Measurements from ENCODE around the gene ZNF804B.

ZNF804B gene

DNA sequence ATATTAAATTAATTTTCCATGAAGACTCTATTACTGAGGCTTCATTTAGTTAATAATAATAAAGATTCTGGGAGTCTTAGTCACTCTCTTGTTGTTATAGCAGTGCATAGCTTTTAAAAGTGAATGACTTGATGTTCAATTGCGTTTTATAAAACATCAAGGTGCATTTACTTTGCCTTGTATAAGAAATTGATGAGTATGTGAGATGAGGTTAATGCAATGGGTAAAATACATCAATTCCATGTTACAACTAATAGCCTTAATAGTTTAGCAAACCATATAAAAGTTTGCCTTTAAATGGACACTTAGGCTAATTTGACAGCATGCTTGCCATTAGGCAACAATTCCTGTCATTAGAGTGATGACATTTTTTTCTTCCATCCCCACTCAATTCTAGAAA is 209.7 kb downstream of the ZNF804B start:
- no peak for DNase-seq (ENCODE audit: extremely low read depth, low read depth)
- TF ChIP-seq, protein P1, sequence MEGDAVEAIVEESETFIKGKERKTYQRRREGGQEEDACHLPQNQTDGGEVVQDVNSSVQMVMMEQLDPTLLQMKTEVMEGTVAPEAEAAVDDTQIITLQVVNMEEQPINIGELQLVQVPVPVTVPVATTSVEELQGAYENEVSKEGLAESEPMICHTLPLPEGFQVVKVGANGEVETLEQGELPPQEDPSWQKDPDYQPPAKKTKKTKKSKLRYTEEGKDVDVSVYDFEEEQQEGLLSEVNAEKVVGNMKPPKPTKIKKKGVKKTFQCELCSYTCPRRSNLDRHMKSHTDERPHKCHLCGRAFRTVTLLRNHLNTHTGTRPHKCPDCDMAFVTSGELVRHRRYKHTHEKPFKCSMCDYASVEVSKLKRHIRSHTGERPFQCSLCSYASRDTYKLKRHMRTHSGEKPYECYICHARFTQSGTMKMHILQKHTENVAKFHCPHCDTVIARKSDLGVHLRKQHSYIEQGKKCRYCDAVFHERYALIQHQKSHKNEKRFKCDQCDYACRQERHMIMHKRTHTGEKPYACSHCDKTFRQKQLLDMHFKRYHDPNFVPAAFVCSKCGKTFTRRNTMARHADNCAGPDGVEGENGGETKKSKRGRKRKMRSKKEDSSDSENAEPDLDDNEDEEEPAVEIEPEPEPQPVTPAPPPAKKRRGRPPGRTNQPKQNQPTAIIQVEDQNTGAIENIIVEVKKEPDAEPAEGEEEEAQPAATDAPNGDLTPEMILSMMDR (IDR thresholded peaks at IDR 0.05; ENCODE audit: low read depth, low read length, missing control alignments): no peak

GRCh38 chr7:88985295-88985694 is 225.8 kb downstream of the ZNF804B start:
- TF ChIP-seq, protein P1 (IDR thresholded peaks at IDR 0.05; ENCODE audit: low read depth, low read length, missing control alignments): no peak
- H3K4me3 ChIP-seq (replicated peaks; ENCODE audit: low read depth, low read length): no peak overlapping the region
- no peak for DNase-seq (ENCODE audit: extremely low read depth, low read depth)

More for the DNA sequence above, 209.7 kb downstream of the ZNF804B start:
- H3K4me3 ChIP-seq (replicated peaks; ENCODE audit: low read depth, low read length): no peak overlapping the region

DNA sequence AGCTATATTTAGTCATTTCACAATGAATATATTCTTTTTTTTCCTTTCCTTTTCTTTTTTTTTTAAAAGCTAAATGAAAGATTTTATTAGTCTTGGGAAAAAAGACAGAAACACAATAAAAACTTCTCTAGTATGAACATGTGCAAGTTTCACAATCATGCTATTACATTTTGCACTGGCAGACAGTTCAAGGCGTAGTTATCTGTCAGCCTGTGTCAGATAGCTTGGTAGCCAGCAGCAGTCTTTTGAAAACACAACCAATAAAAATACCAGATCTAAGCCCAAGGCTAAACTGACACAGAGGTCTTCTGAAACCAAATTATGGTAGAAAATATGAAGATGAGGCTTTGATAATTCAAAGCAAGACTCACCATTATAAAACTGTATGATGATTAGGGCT is 241.8 kb downstream of the ZNF804B start:
- no peak overlapping the region for H3K4me3 ChIP-seq (replicated peaks; ENCODE audit: low read depth, low read length)
- no peak for DNase-seq (ENCODE audit: extremely low read depth, low read depth)
- TF ChIP-seq, protein P1 (IDR thresholded peaks at IDR 0.05; ENCODE audit: low read depth, low read length, missing control alignments): no peak

DNA sequence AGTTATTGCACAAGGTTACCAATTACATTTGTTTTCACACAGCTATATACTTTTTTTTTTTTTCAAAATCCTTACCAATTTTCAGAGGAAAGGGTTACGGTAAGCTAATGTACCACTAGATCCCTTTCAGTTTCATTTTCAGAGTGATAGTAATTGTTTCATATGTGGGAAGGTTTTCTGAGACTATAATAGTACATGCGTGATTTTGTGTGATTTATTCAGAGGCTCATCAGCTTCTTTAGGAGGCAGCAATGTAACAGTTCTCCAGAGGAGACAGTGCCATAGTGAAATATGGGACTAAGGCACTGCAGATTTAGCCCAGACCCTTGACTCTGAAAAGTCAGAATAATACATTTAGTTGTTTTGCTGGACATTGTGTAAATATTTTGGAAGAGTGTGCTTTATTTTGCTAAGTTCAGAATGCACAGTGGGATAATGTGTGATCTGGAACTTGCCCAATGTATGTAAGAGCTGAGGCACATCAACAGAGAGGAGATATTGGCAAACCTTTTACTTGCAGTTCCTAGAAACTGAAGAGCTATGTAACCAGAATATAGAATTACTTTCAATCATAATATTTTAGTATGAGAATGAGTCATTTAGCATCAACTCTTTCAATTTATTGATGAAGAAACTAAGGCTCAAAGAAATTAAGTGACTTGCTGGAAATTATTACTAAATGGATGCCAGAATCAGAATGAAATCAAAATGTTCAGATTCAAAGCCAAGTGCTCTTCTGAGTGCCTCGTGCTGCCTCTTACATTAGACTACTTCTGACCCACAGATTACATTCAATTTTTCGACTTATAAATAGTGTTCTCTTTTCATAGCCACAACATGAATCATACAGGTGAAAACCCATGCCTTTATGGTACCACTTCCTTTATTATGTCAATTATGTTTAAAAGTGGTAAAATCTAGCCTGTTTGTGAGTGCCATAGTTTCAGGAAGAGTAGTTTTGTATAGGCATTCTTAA is 243.8 kb downstream of the ZNF804B start:
- TF ChIP-seq, protein P1 (IDR thresholded peaks at IDR 0.05; ENCODE audit: low read depth, low read length, missing control alignments): no peak
- no peak overlapping the region for H3K4me3 ChIP-seq (replicated peaks; ENCODE audit: low read depth, low read length)

GRCh38 chr7:89012016-89012415 is 252.5 kb downstream of the ZNF804B start:
- no peak for DNase-seq (ENCODE audit: extremely low read depth, low read depth)
- H3K4me3 ChIP-seq (replicated peaks; ENCODE audit: low read depth, low read length): no peak overlapping the region
- TF ChIP-seq, protein P1 (IDR thresholded peaks at IDR 0.05; ENCODE audit: low read depth, low read length, missing control alignments): no peak

More for the DNA sequence above, 243.8 kb downstream of the ZNF804B start:
- no peak for DNase-seq (ENCODE audit: extremely low read depth, low read depth)

- no peak overlapping the region for H3K4me3 ChIP-seq (replicated peaks; ENCODE audit: low read depth, low read length)
- no peak for DNase-seq (ENCODE audit: extremely low read depth, low read depth)
- TF ChIP-seq, protein P1 (IDR thresholded peaks at IDR 0.05; ENCODE audit: low read depth, low read length, missing control alignments): no peak
Measured at GRCh38 chr7:89017695-89018094, 258.2 kb downstream of the ZNF804B start.
